H1 (cell line): Measurements from ENCODE around the gene PLCB2. TPM values are rescaled to one million over a fixed set of nuclear protein-coding genes. Genes with fewer than 3 reads are reported as not detected.

Experiments
- CTCF ChIA-PET: fragments of 300-600 bp; sonication (Branson Sonifier 250); formaldehyde crosslinking; loops from one replicate; lab custom pipeline; 2021; ENCODE audit not compliant: partially characterized antibody; lab: Charles Lee
- POLR2A ChIA-PET: fragments of 300-600 bp; sonication (Branson Sonifier 250); formaldehyde crosslinking; loops from one replicate; lab custom pipeline; 2021; ENCODE audit warnings: inconsistent platforms; ENCODE audit not compliant: partially characterized antibody; lab: Charles Lee
- DNase-seq, 2 experiments: peaks; one replicate each; pipeline versions ENCODE4 v3.0.0 to v3.0.0-alpha.2; 2010 to 2022; ENCODE audit warnings: low spot score in 2 of 2, low read depth in 1 of 2, mixed read lengths in 1 of 2
- FAIRE-seq: peaks from 2 replicates; lab custom pipeline; 2011; peaks lifted over from hg19 to GRCh38; lab: Jason Lieb, UNC
- H2AFZ ChIP-seq: 2 replicates; pipeline ENCODE4 v1.8.1; 2012; ENCODE audit warnings: low read length, inconsistent platforms
- H2AK5ac ChIP-seq: 2 replicates; pipeline ENCODE4 v1.6.1; 2013; ENCODE audit warnings: low read depth, low read length
- H2BK120ac ChIP-seq: replicated peaks from 2 replicates; pipeline ENCODE3; 2013; ENCODE audit warnings: low read depth, low read length, inconsistent platforms
- H2BK12ac ChIP-seq: 2 replicates; pipeline ENCODE4 v1.6.1; 2013; ENCODE audit warnings: low read depth, low read length
- H2BK15ac ChIP-seq: 2 replicates; pipeline ENCODE4 v1.6.1; 2013; ENCODE audit warnings: low read length
- H2BK20ac ChIP-seq: 2 replicates; pipeline ENCODE4 v1.6.1; 2013; ENCODE audit warnings: low read length
- H2BK5ac ChIP-seq: 2 replicates; pipeline ENCODE4 v1.6.1; 2013; ENCODE audit warnings: low read depth, low read length
- H3K14ac ChIP-seq: 2 replicates; pipeline ENCODE4 v1.6.1; 2013; ENCODE audit warnings: inconsistent platforms; ENCODE audit not compliant: insufficient read length
- H3K18ac ChIP-seq: 2 replicates; pipeline ENCODE4 v1.6.1; 2013; ENCODE audit warnings: low read length; ENCODE audit errors: extremely low read depth
- H3K23ac ChIP-seq: 2 replicates; pipeline ENCODE4 v1.6.1; 2013; ENCODE audit warnings: inconsistent platforms; ENCODE audit not compliant: insufficient read length
- H3K23me2 ChIP-seq: 2 replicates; pipeline ENCODE4 v1.6.1; 2013; ENCODE audit warnings: low read depth, low read length
- H3K27ac ChIP-seq: 2 replicates; pipeline ENCODE4 v1.6.1; 2011; ENCODE audit warnings: low read depth, low read length, inconsistent platforms
- H3K27me3 ChIP-seq, 4 experiments: replicated peaks in 1 of 4; 1 replicate in 1 of 4; 2 replicates in 3 of 4; pipeline versions ENCODE4 v1.6.1 to v1.8.1; 2011 to 2013; ENCODE audit warnings: low read length in 3 of 4, mild to moderate bottlenecking in 3 of 4, inconsistent platforms in 2 of 4, mixed read lengths in 2 of 4, moderate library complexity in 1 of 4; ENCODE audit not compliant: control insufficient read depth in 3 of 4, insufficient read depth in 3 of 4; ENCODE audit errors: extremely low read depth in 1 of 4
- H3K36me3 ChIP-seq, 4 experiments: 2 replicates each; pipeline versions ENCODE4 v1.6.1 to v1.8.1; 2011 to 2013; ENCODE audit warnings: mild to moderate bottlenecking in 4 of 4, low read length in 3 of 4, moderate library complexity in 2 of 4, control low read depth in 1 of 4, inconsistent platforms in 1 of 4; ENCODE audit not compliant: insufficient read depth in 4 of 4, control insufficient read depth in 2 of 4
- H3K4ac ChIP-seq: replicated peaks from 2 replicates; pipeline ENCODE3; 2013; ENCODE audit warnings: low read length, low read depth, mixed read lengths, inconsistent platforms; ENCODE audit not compliant: insufficient read length
- H3K4me1 ChIP-seq, 4 experiments: replicated peaks in 1 of 4; 1 replicate in 1 of 4; 2 replicates in 3 of 4; pipeline versions ENCODE4 v1.6.1 to v1.8.1; 2011 to 2013; ENCODE audit warnings: low read length in 3 of 4, inconsistent platforms in 2 of 4, mixed read lengths in 1 of 4; ENCODE audit not compliant: insufficient read depth in 4 of 4, control insufficient read depth in 3 of 4
- H3K4me2 ChIP-seq, 2 experiments: 2 replicates each; pipeline versions ENCODE4 v1.6.1 to v1.8.1; 2011 to 2013; ENCODE audit warnings: low read depth in 2 of 2, low read length in 2 of 2, control low read depth in 1 of 2, inconsistent platforms in 1 of 2, mild to moderate bottlenecking in 1 of 2; ENCODE audit not compliant: insufficient read depth in 1 of 2
- H3K4me3 ChIP-seq, 4 experiments: fragments of 200-600, 300-600 bp in 1 of 4; sonication (generic), shearing (Covaris generic), sonication (Bioruptor Twin) in 1 of 4; 2 replicates each; pipeline versions ENCODE4 v1.5.1 to v1.8.1; 2011 to 2016; ENCODE audit warnings: low read length in 4 of 4, low read depth in 3 of 4, control low read depth in 2 of 4, inconsistent platforms in 2 of 4, mild to moderate bottlenecking in 2 of 4, mixed read lengths in 1 of 4, moderate library complexity in 1 of 4; ENCODE audit not compliant: insufficient read depth in 2 of 4; ENCODE audit errors: extremely low read depth in 1 of 4
- H3K56ac ChIP-seq: replicated peaks from 2 replicates; pipeline ENCODE3; 2013; ENCODE audit warnings: low read depth, mild to moderate bottlenecking, mixed read lengths, low read length, inconsistent platforms; ENCODE audit not compliant: insufficient read length
- H3K79me1 ChIP-seq: 2 replicates; pipeline ENCODE4 v1.6.1; 2013; ENCODE audit warnings: low read depth, low read length, control low read depth
- H3K79me2 ChIP-seq, 2 experiments: 2 replicates each; pipeline versions ENCODE4 v1.6.1 to v1.8.1; 2012 to 2013; ENCODE audit warnings: low read length in 2 of 2, mild to moderate bottlenecking in 2 of 2, inconsistent platforms in 1 of 2; ENCODE audit not compliant: insufficient read depth in 2 of 2, control insufficient read depth in 1 of 2
- H3K9ac ChIP-seq, 4 experiments: replicated peaks in 1 of 4; 1 replicate in 1 of 4; 2 replicates in 3 of 4; pipeline versions ENCODE4 v1.6.1 to v1.8.1; 2011 to 2013; ENCODE audit warnings: low read depth in 3 of 4, low read length in 3 of 4, control low read depth in 2 of 4, mild to moderate bottlenecking in 2 of 4, moderate library complexity in 2 of 4, inconsistent platforms in 1 of 4; ENCODE audit errors: extremely low read depth in 1 of 4
- H3K9me3 ChIP-seq, 2 experiments: 2 replicates each; pipeline versions ENCODE4 v1.6.1 to v1.8.1; 2012 to 2013; ENCODE audit warnings: mild to moderate bottlenecking in 2 of 2, moderate library complexity in 2 of 2, control low read depth in 1 of 2, inconsistent platforms in 1 of 2, low read depth in 1 of 2, low read length in 1 of 2, mixed read lengths in 1 of 2; ENCODE audit not compliant: insufficient read depth in 2 of 2
- H4K20me1 ChIP-seq, 2 experiments: replicated peaks in 1 of 2; 2 replicates each; pipeline versions ENCODE3 to v1.8.1; 2011 to 2013; ENCODE audit warnings: inconsistent platforms in 2 of 2, low read length in 2 of 2, mild to moderate bottlenecking in 1 of 2; ENCODE audit not compliant: insufficient read depth in 2 of 2, control insufficient read depth in 1 of 2
- H4K5ac ChIP-seq: 2 replicates; pipeline ENCODE4 v1.6.1; 2013; ENCODE audit warnings: low read length, low read depth, mixed read lengths, inconsistent platforms; ENCODE audit not compliant: insufficient read length
- H4K8ac ChIP-seq: 2 replicates; pipeline ENCODE4 v1.8.0; 2013; ENCODE audit warnings: mild to moderate bottlenecking, moderate library complexity, low read length, inconsistent platforms; ENCODE audit not compliant: insufficient read depth; ENCODE audit errors: extremely low read depth
- H4K91ac ChIP-seq: replicated peaks from 2 replicates; pipeline ENCODE3; 2013; ENCODE audit warnings: low read length, mixed read lengths, inconsistent platforms; ENCODE audit not compliant: insufficient read length
- EZH2 ChIP-seq: fragments of 200-600 bp; sonication (generic); IDR thresholded peaks from 2 replicates; pipeline ENCODE4 v1.7.1; 2012; ENCODE audit warnings: low read depth, mild to moderate bottlenecking, moderate library complexity, low read length, inconsistent platforms; ENCODE audit not compliant: severe bottlenecking
- MAX ChIP-seq: IDR thresholded peaks from 2 replicates; pipeline ENCODE4 v1.6.1; 2012; ENCODE audit warnings: inconsistent platforms
- RAD21 ChIP-seq, 2 experiments: IDR thresholded peaks in 1 of 2; conservative IDR thresholded peaks in 1 of 2; 2 replicates each; pipeline ENCODE4 v1.6.1; 2011; ENCODE audit warnings: low read depth in 2 of 2, low read length in 2 of 2, improper control_type of control experiment in 1 of 2, inconsistent platforms in 1 of 2, mild to moderate bottlenecking in 1 of 2, moderate library complexity in 1 of 2
- SP1 ChIP-seq: IDR thresholded peaks from 2 replicates; pipeline ENCODE4 v1.6.1; 2011; ENCODE audit warnings: low read depth, low read length
- USF2 ChIP-seq: IDR thresholded peaks from 2 replicates; pipeline ENCODE4 v1.6.1; 2011; ENCODE audit warnings: low read length, improper control_type of control experiment
- WGBS, 2 experiments: shearing (Covaris generic) in 1 of 2; methylation state at CpG; one replicate each; pipeline versions ENCODE4 v1.1.6 to v1.1.7; 2013 to 2015; ENCODE audit warnings: low lambda C conversion rate in 2 of 2, mixed read lengths in 2 of 2, inconsistent platforms in 1 of 2, low coverage in 1 of 2, missing lambda C conversion rate in 1 of 2; ENCODE audit not compliant: insufficient replicate concordance in 2 of 2, insufficient coverage in 1 of 2, insufficient read length in 1 of 2; ENCODE audit errors: extremely low coverage in 1 of 2, missing lambda C conversion rate in 1 of 2; 5-methylcytosine and 5-hydroxymethylcytosine counted together
- polyA plus RNA-seq, 7 experiments: library from polyadenylated mRNA; depleted of rRNA in 3 of 7; stranded (reverse) in 5 of 7; unstranded in 2 of 7; fragments of >200 nt in 5 of 7; fragments of 200-250 nt in 2 of 7; gene quantifications; 1 replicate in 5 of 7; 2 replicates in 1 of 7; 4 replicates in 1 of 7; pipeline versions ENCODE4 v1.2.1 to v1.2.3, GENCODE V29; 2011 to 2013; ENCODE audit warnings: missing spikeins in 2 of 7, mixed read lengths in 2 of 7
- total RNA-seq: library from RNA; stranded (reverse); fragmentation: NEBNext Ultra II Directional; extraction: Animal tissue kit (Norgen Biotek cat#: 25700); gene quantifications from 2 replicates; pipeline ENCODE4 v1.2.1, GENCODE V29; 2021
- TF ChIP-seq, protein P1 (sequence below): IDR thresholded peaks from 2 replicates; pipeline ENCODE4 v1.6.1; 2012; ENCODE audit warnings: inconsistent platforms

The PLCB2 gene
- total and polyA plus RNA-seq, 2 of the 8 experiments (the other 6 are each of a cell fraction or from before 2014, with no cell fraction given) = 7.2 to 8.4 TPM

DNA sequence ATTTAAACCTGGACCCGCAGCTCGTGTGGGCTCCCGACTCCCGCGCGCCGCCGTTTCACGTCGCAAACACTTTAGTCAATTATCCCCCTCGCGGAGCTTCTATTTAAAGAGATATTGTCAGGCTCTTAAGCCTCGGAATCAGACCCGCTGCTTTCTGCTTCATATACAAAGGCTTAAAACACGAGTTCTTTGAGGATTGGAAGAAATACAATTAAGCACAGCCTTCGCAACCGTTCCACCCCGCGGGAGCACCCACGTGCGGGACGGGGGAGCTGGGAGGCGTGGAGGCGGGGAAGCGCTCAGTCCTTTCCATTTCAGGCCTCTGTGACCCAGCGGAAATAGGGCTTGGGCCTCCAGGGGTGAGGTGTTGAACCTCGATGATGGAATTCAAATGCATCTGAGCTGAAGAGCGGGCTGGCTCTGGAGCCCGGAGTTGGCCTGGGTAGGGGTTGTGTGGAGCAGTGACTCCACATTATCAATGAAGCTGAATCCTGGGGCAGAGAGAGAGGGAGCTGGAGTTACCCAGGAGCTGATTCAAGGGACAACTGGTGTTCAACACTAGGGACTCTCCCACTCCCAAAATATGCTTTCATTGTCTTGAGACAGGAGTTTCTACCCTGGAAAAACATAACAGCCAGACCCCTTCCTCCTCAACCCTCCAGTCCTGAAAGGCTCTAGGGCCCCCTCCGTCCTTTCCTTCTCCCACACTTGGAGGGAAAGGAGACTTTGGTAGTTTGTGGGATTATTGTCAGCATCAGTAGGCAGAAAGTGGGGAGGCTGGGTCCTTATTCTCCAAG lies 27.3 kb downstream of the PLCB2 start:
- H3K9me3 ChIP-seq = no peaks in the 10 kb centered on the region
- H2AFZ ChIP-seq = no peak overlapping the region; the same call in 1 of the 2 replicates
- no peak overlapping the region for H3K23ac ChIP-seq
- H4K8ac ChIP-seq = peak overlapping the region; percentile 51
- no peak overlapping the region for H4K5ac ChIP-seq
- H4K20me1 ChIP-seq = no peaks in the 10 kb centered on the region
- H3K4me2 ChIP-seq = peak overlapping the region; percentile 78 to 97
- H2BK12ac ChIP-seq = no peak overlapping the region
- no peaks in the 10 kb centered on the region for H3K79me2 ChIP-seq
- H3K56ac ChIP-seq = no peak overlapping the region
- peak; percentile 66 for FAIRE-seq
- peak overlapping the region; percentile 81 for H2BK120ac ChIP-seq
- H3K79me1 ChIP-seq = no peaks in the 10 kb centered on the region
- H3K9ac ChIP-seq = no peak overlapping the region
- H3K4me1 ChIP-seq = peaks cover 13 to 31% (median 23%) of the 10 kb centered on the region in 4 experiments
- POLR2A ChIA-PET = interaction anchor here (0.6 to 2.9 kb wide), 12 partner anchors 10 to 312 kb away, joined by 3 to 29 read pairs (median 4); partner anchors contain the start of genes PLCB2 and SRP14
- peak overlapping the region; percentile 85 for H4K91ac ChIP-seq
- peak overlapping the region; percentile 82 for H3K18ac ChIP-seq
- DNase-seq = peak in 1 of 2 experiments; percentile 74
- H3K27ac ChIP-seq = no peak overlapping the region
- peaks cover 0 to 15% (median 0%) of the 10 kb centered on the region in 4 experiments; a peak in 1 of 8 replicates for H3K36me3 ChIP-seq
- H2AK5ac ChIP-seq = no peak overlapping the region
- H3K23me2 ChIP-seq = peaks cover 22% of the 10 kb centered on the region; the same call in 1 of the 2 replicates
- peak overlapping the region in 2 of 4 experiments; percentile 10 to 61; a peak in 6 of 8 replicates for H3K4me3 ChIP-seq
- H3K4ac ChIP-seq = peak overlapping the region; percentile 10
- no peak overlapping the region for H3K14ac ChIP-seq
- 0 out of 2 replicates have a peak overlapping the region, but pooled peaks have one; percentile 23 for H2BK20ac ChIP-seq
- CTCF ChIA-PET = interaction anchor here (0.6 to 27.9 kb wide), 20 partner anchors 12 to 235 kb away, joined by 3 to 1340 read pairs (median 6); partner anchors contain the start of genes BMF, CCDC9B, INAFM2 and PAK6
- peaks cover 40 to 63% (median 52%) of the 10 kb centered on the region in 4 experiments for H3K27me3 ChIP-seq
- WGBS, 2 experiments = 6% methylated on average over 30 of the region's 30 CpGs; no CpG with 5 or more reads in 1 of the 2 experiments
- peak overlapping the region; percentile 50; the same call in 1 of the 2 replicates for H2BK15ac ChIP-seq
- no peak overlapping the region for H2BK5ac ChIP-seq
- peak; percentile 37; the same call in 1 of the 2 replicates for TF ChIP-seq SP1
- TF ChIP-seq EZH2 = no peak
- peak; percentile 47; the same call in 1 of the 2 replicates for TF ChIP-seq MAX
- no peak for TF ChIP-seq USF2
- TF ChIP-seq, protein P1, sequence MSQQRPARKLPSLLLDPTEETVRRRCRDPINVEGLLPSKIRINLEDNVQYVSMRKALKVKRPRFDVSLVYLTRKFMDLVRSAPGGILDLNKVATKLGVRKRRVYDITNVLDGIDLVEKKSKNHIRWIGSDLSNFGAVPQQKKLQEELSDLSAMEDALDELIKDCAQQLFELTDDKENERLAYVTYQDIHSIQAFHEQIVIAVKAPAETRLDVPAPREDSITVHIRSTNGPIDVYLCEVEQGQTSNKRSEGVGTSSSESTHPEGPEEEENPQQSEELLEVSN = peak; percentile 67; the same call in 1 of the 2 replicates
- TF ChIP-seq RAD21 (IDR thresholded peaks at IDR 0.05 in 1 of 2, conservative IDR thresholded peaks at IDR 0.05 in 1 of 2; ENCODE audit: low read depth in 2 of 2, low read length in 2 of 2) = no peak
